GM10266 (cell line): ENCODE results near the gene TCEAL6.
"Not testable (repeated sequence)": the region's sequence is repeated elsewhere in the genome, so short reads cannot be mapped to it uniquely, and the experiment has no call there.

Experiments used
- DNase-seq: peaks from one replicate; pipeline ENCODE4 v3.0.0; 2012; ENCODE audit errors: extremely low spot score
- CTCF ChIP-seq: IDR thresholded peaks from 2 replicates; pipeline ENCODE4 v1.5.1; 2012; ENCODE audit warnings: mild to moderate bottlenecking, low read depth; ENCODE audit not compliant: control insufficient read depth, insufficient read depth; ENCODE audit errors: missing control alignments

The TCEAL6 gene

GRCh38 chrX:102129473-102129872, 12.8 kb downstream of the TCEAL6 start:
- no peak for TF ChIP-seq CTCF
- DNase-seq = no peak

- no peak for TF ChIP-seq CTCF
Measured at GRCh38 chrX:102126863-102127262, 15.4 kb downstream of the TCEAL6 start.

GRCh38 chrX:102126080-102126818, 16.0 kb downstream of the TCEAL6 start:
- not testable (repeated sequence) for DNase-seq

More at GRCh38 chrX:102126863-102127262, 15.4 kb downstream of the TCEAL6 start:
- no peak for DNase-seq

GRCh38 chrX:102125436-102125835, 16.8 kb downstream of the TCEAL6 start, which contains the start of gene TCEAL2:
Gene TCEAL2 (plus strand): TSS chrX:102125679. CDS start chrX:102126831, 1,152 bp downstream.
- DNase-seq = not testable (repeated sequence)

- DNase-seq = not testable (repeated sequence)
Measured at GRCh38 chrX:102125014-102125413, 17.3 kb downstream of the TCEAL6 start.

- no peak for DNase-seq
- no peak for TF ChIP-seq CTCF
Measured at GRCh38 chrX:102115748-102116147, 26.5 kb downstream of the TCEAL6 start.

- DNase-seq = no peak
- TF ChIP-seq CTCF = no peak
Measured at GRCh38 chrX:102113367-102113766, 28.9 kb downstream of the TCEAL6 start.
